SK-N-SH (cell line): Measurements from ENCODE around the gene NFILZ. TPM values are rescaled to one million over a fixed set of nuclear protein-coding genes. Genes with fewer than 3 reads are reported as not detected.

Experiments used
- CTCF ChIA-PET: fragments of 300-600, 350-600 bp; formaldehyde crosslinking; extraction: SDS; loops from one replicate; lab custom pipeline; 2021; lab: Yijun Ruan, JAX
- POLR2A ChIA-PET: fragments of 350-600 bp; sonication (Branson Sonifier 250); formaldehyde crosslinking; extraction: SDS; loops from one replicate; lab custom pipeline; 2020; ENCODE audit warnings: antibody characterized with exemption, inconsistent platforms; lab: Yijun Ruan, JAX
- DNase-seq: peaks from one replicate; pipeline ENCODE4 v3.0.0; 2012
- H2AFZ ChIP-seq: fragments of 200-600 bp; sonication (generic); 2 replicates; pipeline ENCODE4 v1.8.1; 2016; ENCODE audit warnings: antibody characterized with exemption, mild to moderate bottlenecking, low read depth
- H3F3A ChIP-seq: fragments of 200-600 bp; sonication (generic); replicated peaks from 2 replicates; pipeline ENCODE3; 2016; ENCODE audit warnings: antibody characterized with exemption, mild to moderate bottlenecking; ENCODE audit not compliant: insufficient read depth
- H3K27ac ChIP-seq, 2 experiments: fragments of 200-500 bp in 1 of 2; fragments of 200-600 bp in 1 of 2; sonication (Bioruptor generic) in 1 of 2; sonication (generic), shearing (Covaris generic) in 1 of 2; 2 replicates each; pipeline versions ENCODE4 v1.5.1 to v1.6.1; 2014 to 2016; ENCODE audit warnings: low read depth in 2 of 2, inconsistent platforms in 1 of 2, low read length in 1 of 2, mild to moderate bottlenecking in 1 of 2, mixed read lengths in 1 of 2
- H3K27me3 ChIP-seq: fragments of 200-600 bp; sonication (generic), shearing (Covaris generic); 2 replicates; pipeline ENCODE4 v1.6.1; 2016; ENCODE audit warnings: mixed run types; ENCODE audit not compliant: insufficient read depth
- H3K36me3 ChIP-seq, 2 experiments: fragments of 200-500 bp in 1 of 2; fragments of 200-600 bp in 1 of 2; sonication (Bioruptor generic) in 1 of 2; sonication (generic) in 1 of 2; replicated peaks in 1 of 2; 2 replicates each; pipeline versions ENCODE3 to v1.5.1; 2014 to 2016; ENCODE audit warnings: low read length in 1 of 2, mild to moderate bottlenecking in 1 of 2; ENCODE audit not compliant: insufficient read depth in 2 of 2, control insufficient read depth in 1 of 2
- H3K4me1 ChIP-seq, 2 experiments: fragments of 200-500 bp in 1 of 2; fragments of 200-600 bp in 1 of 2; sonication (Bioruptor generic) in 1 of 2; sonication (generic), shearing (Covaris generic) in 1 of 2; 2 replicates each; pipeline versions ENCODE4 v1.5.1 to v1.6.1; 2014 to 2016; ENCODE audit warnings: low read depth in 1 of 2, low read length in 1 of 2, mixed run types in 1 of 2; ENCODE audit not compliant: insufficient read depth in 2 of 2, control insufficient read depth in 1 of 2
- H3K4me2 ChIP-seq: fragments of 200-600 bp; sonication (generic), shearing (Covaris generic); 2 replicates; pipeline ENCODE4 v1.6.1; 2017; ENCODE audit warnings: mixed run types
- H3K4me3 ChIP-seq, 2 experiments: fragments of 200-500 bp in 1 of 2; fragments of 200-600 bp in 1 of 2; sonication (Bioruptor generic) in 1 of 2; sonication (generic), shearing (Covaris generic) in 1 of 2; 2 replicates each; pipeline versions ENCODE4 v1.5.1 to v1.8.1; 2014 to 2016; ENCODE audit warnings: low read depth in 2 of 2, inconsistent platforms in 1 of 2, low read length in 1 of 2, mild to moderate bottlenecking in 1 of 2, mixed read lengths in 1 of 2, moderate library complexity in 1 of 2
- H3K79me2 ChIP-seq: fragments of 200-600 bp; sonication (generic); 2 replicates; pipeline ENCODE4 v1.8.1; 2017; ENCODE audit warnings: mild to moderate bottlenecking; ENCODE audit not compliant: insufficient read depth
- H3K9ac ChIP-seq: fragments of 200-600 bp; sonication (generic); 2 replicates; pipeline ENCODE4 v1.6.1; 2017; ENCODE audit warnings: mixed run types
- H3K9me2 ChIP-seq: fragments of 200-600 bp; sonication (generic); 2 replicates; pipeline ENCODE4 v1.6.1; 2017; ENCODE audit warnings: mixed run types
- H3K9me3 ChIP-seq: fragments of 200-600 bp; sonication (generic); 2 replicates; pipeline ENCODE4 v1.6.1; 2017; ENCODE audit warnings: mixed run types, mild to moderate bottlenecking, moderate library complexity
- H4K20me1 ChIP-seq: fragments of 200-600 bp; sonication (generic); 2 replicates; pipeline ENCODE4 v1.6.1; 2017; ENCODE audit warnings: mild to moderate bottlenecking, mixed run types; ENCODE audit not compliant: insufficient read depth
- CHD2 ChIP-seq: fragments of 150-350 bp; IDR thresholded peaks from 2 replicates; pipeline ENCODE4 v1.6.1; 2018; ENCODE audit warnings: low read length; ENCODE audit not compliant: partially characterized antibody
- EP300 ChIP-seq, 2 experiments: IDR thresholded peaks; 2 replicates each; pipeline versions ENCODE4 v1.4.0 to v1.6.1; 2012; ENCODE audit warnings: borderline replicate concordance in 1 of 2, low read depth in 1 of 2, low read length in 1 of 2
- FOSL2 ChIP-seq: IDR thresholded peaks from 2 replicates; pipeline ENCODE4 v1.4.0; 2012; ENCODE audit warnings: low read depth, mild to moderate bottlenecking, moderate library complexity, borderline replicate concordance
- FOXM1 ChIP-seq: IDR thresholded peaks from 2 replicates; pipeline ENCODE4 v1.4.0; 2012; ENCODE audit warnings: low read depth, mild to moderate bottlenecking
- GABPA ChIP-seq: IDR thresholded peaks from 2 replicates; pipeline ENCODE4 v1.4.0; 2012; ENCODE audit warnings: low read depth, mild to moderate bottlenecking
- MEF2A ChIP-seq: IDR thresholded peaks from 2 replicates; pipeline ENCODE4 v1.4.0; 2012; ENCODE audit warnings: low read depth, borderline replicate concordance
- MXI1 ChIP-seq: IDR thresholded peaks from 2 replicates; pipeline ENCODE4 v1.6.1; 2012; ENCODE audit warnings: mild to moderate bottlenecking, low read depth, low read length, improper control_type of control experiment
- NRF1 ChIP-seq: IDR thresholded peaks from 2 replicates; pipeline ENCODE4 v1.6.1; 2012; ENCODE audit warnings: low read depth, mild to moderate bottlenecking, low read length
- RAD21 ChIP-seq: IDR thresholded peaks from 2 replicates; pipeline ENCODE4 v1.6.1; 2012; ENCODE audit warnings: mild to moderate bottlenecking, low read length
- RCOR1 ChIP-seq: fragments of 150-350 bp; IDR thresholded peaks from 2 replicates; pipeline ENCODE4 v1.6.1; 2017; ENCODE audit warnings: antibody characterized with exemption, low read length
- RFX5 ChIP-seq: IDR thresholded peaks from 2 replicates; pipeline ENCODE4 v1.6.1; 2012; ENCODE audit warnings: mild to moderate bottlenecking, improper control_type of control experiment, low read length
- SMC3 ChIP-seq: IDR thresholded peaks from 2 replicates; pipeline ENCODE4 v1.6.1; 2012; ENCODE audit warnings: low read depth, low read length, improper control_type of control experiment
- TAF1 ChIP-seq: IDR thresholded peaks from 2 replicates; pipeline ENCODE4 v1.6.1; 2012; ENCODE audit warnings: low read depth, mild to moderate bottlenecking, low read length, moderate library complexity, borderline replicate concordance
- TCF12 ChIP-seq: IDR thresholded peaks from 2 replicates; pipeline ENCODE4 v1.4.0; 2012
- TEAD4 ChIP-seq: IDR thresholded peaks from 2 replicates; pipeline ENCODE4 v1.4.0; 2012; ENCODE audit warnings: mild to moderate bottlenecking, borderline replicate concordance; ENCODE audit not compliant: insufficient read depth
- YY1 ChIP-seq: IDR thresholded peaks from 2 replicates; pipeline ENCODE4 v1.4.0; 2012; ENCODE audit warnings: low read depth, mild to moderate bottlenecking
- WGBS: methylation state at CpG from one replicate; pipeline ENCODE4 v1.1.6; 2017; ENCODE audit warnings: low lambda C conversion rate; 5-methylcytosine and 5-hydroxymethylcytosine counted together
- polyA plus RNA-seq, 3 experiments: library from polyadenylated mRNA; depleted of rRNA; stranded (reverse); fragments of >200 nt; gene quantifications; 2 replicates each; pipeline ENCODE4 v1.2.3, GENCODE V29; 2012
- TF ChIP-seq, protein P1 (sequence below): IDR thresholded peaks from 2 replicates; pipeline ENCODE4 v1.4.0; 2012; ENCODE audit warnings: low read depth, borderline replicate concordance
- TF ChIP-seq, protein P2 (sequence below): fragments of 150-350 bp; IDR thresholded peaks from 2 replicates; pipeline ENCODE4 v1.6.1; 2017; ENCODE audit warnings: antibody characterized with exemption, low read length, low read depth, borderline replicate concordance
- TF ChIP-seq, protein P3 (sequence below): IDR thresholded peaks from 2 replicates; pipeline ENCODE4 v1.6.1; 2012; ENCODE audit warnings: mild to moderate bottlenecking, low read depth, low read length, moderate library complexity
- TF ChIP-seq, protein P4 (sequence below): IDR thresholded peaks from 2 replicates; pipeline ENCODE4 v1.4.0; 2012; ENCODE audit warnings: low read depth
- TF ChIP-seq, protein P5 (sequence below): fragments of 200-600 bp; sonication (generic); IDR thresholded peaks from 2 replicates; pipeline ENCODE4 v1.6.1; 2017; ENCODE audit warnings: antibody characterized with exemption, mild to moderate bottlenecking, moderate library complexity

The NFILZ gene
- polyA plus RNA-seq, 1 of the 3 experiments (the other 2 are of a cell fraction): not detected

DNA sequence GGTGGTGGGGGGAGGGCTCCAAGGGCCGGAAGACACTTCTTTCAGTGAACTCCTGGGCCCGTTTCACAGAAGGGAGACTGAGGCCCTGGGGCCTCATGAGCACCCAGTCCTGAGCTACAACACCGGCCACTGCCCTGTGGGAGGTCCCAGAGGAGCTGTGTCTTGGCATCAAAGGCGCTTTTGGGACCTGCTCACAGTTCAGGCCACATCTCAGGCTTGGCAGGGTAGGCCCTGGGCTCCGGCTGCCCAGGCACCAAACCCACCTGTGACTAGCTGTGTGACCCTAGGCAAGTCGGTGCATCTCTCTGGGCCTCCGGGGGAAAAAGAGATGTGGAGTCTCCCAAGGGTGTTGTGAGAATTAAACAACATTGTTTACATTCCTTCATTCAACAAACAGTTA, 29.5 kb downstream of the NFILZ start (continued):
- TF ChIP-seq NRF1: no peak
- TF ChIP-seq FOXM1: no peak
- no peak for TF ChIP-seq GABPA
- no peak for TF ChIP-seq YY1
- TF ChIP-seq CHD2: no peak

DNA sequence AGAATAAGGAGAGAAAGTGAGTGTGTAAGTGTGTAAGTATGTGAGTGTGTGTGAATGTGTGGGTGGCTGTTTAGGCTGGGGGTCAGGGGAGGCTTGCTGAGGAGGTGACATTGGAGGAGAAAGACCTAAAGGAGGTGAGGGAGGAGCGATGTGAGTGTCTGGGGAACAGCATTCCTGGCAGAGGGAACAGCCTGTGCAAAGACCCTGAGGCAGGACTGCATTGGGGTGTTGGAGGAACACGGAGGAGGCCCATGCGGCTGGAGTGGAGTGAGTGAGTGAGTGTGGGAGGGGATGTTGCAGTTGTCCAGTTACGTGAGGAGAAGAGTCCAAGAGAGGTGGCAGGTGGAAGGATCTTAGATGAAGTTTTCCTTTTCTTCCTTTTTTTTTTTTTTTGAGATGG, 31.8 kb downstream of the NFILZ start:
- Histone ChIP-seq H3K4me2 (no peak overlapping the region), H3K9me3 (no peaks in the 10 kb centered on the region), H2AFZ (no peak overlapping the region), H4K20me1 (no peaks in the 10 kb centered on the region), H3K9me2 (no peaks in the 10 kb centered on the region), H3K79me2 (no peaks in the 10 kb centered on the region), H3K9ac (no peak overlapping the region), H3K27ac (no peak overlapping the region), H3K4me3 (no peak overlapping the region), H3F3A (no peaks in the 10 kb centered on the region), H3K4me1 (no peaks in the 10 kb centered on the region), H3K36me3 (no peaks in the 10 kb centered on the region), H3K27me3 (peaks cover 66% of the 10 kb centered on the region)
- 2% methylated on average over 4 of the region's 4 CpGs for whole genome bisulfite sequencing
- DNase-seq: no peak
- ChIA-PET POLR2A (interaction anchor here (0.6 kb wide), 1 partner anchor 148 kb away, joined by 3 read pairs; the partner anchor contains the start of gene ZNF414), CTCF (no interaction called here)
- no peak for TF ChIP-seq MEF2A
- TF ChIP-seq, protein P1, sequence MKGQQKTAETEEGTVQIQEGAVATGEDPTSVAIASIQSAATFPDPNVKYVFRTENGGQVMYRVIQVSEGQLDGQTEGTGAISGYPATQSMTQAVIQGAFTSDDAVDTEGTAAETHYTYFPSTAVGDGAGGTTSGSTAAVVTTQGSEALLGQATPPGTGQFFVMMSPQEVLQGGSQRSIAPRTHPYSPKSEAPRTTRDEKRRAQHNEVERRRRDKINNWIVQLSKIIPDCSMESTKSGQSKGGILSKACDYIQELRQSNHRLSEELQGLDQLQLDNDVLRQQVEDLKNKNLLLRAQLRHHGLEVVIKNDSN: no peak
- no peak for TF ChIP-seq RAD21
- TF ChIP-seq MXI1: no peak
- no peak for TF ChIP-seq SMC3
- TF ChIP-seq NRF1: no peak
- TF ChIP-seq, protein P2, sequence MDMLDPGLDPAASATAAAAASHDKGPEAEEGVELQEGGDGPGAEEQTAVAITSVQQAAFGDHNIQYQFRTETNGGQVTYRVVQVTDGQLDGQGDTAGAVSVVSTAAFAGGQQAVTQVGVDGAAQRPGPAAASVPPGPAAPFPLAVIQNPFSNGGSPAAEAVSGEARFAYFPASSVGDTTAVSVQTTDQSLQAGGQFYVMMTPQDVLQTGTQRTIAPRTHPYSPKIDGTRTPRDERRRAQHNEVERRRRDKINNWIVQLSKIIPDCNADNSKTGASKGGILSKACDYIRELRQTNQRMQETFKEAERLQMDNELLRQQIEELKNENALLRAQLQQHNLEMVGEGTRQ: no peak
- TF ChIP-seq, protein P3, sequence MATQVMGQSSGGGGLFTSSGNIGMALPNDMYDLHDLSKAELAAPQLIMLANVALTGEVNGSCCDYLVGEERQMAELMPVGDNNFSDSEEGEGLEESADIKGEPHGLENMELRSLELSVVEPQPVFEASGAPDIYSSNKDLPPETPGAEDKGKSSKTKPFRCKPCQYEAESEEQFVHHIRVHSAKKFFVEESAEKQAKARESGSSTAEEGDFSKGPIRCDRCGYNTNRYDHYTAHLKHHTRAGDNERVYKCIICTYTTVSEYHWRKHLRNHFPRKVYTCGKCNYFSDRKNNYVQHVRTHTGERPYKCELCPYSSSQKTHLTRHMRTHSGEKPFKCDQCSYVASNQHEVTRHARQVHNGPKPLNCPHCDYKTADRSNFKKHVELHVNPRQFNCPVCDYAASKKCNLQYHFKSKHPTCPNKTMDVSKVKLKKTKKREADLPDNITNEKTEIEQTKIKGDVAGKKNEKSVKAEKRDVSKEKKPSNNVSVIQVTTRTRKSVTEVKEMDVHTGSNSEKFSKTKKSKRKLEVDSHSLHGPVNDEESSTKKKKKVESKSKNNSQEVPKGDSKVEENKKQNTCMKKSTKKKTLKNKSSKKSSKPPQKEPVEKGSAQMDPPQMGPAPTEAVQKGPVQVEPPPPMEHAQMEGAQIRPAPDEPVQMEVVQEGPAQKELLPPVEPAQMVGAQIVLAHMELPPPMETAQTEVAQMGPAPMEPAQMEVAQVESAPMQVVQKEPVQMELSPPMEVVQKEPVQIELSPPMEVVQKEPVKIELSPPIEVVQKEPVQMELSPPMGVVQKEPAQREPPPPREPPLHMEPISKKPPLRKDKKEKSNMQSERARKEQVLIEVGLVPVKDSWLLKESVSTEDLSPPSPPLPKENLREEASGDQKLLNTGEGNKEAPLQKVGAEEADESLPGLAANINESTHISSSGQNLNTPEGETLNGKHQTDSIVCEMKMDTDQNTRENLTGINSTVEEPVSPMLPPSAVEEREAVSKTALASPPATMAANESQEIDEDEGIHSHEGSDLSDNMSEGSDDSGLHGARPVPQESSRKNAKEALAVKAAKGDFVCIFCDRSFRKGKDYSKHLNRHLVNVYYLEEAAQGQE: no peak
- no peak for TF ChIP-seq TEAD4
- TF ChIP-seq, protein P4, sequence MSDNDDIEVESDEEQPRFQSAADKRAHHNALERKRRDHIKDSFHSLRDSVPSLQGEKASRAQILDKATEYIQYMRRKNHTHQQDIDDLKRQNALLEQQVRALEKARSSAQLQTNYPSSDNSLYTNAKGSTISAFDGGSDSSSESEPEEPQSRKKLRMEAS: no peak
- TF ChIP-seq FOSL2: no peak
- TF ChIP-seq RCOR1: no peak
- TF ChIP-seq EP300 (IDR thresholded peaks at IDR 0.05; ENCODE audit: borderline replicate concordance in 1 of 2, low read depth in 1 of 2, low read length in 1 of 2): no peak
- TF ChIP-seq RFX5: no peak
- TF ChIP-seq CHD2: no peak
- no peak for TF ChIP-seq TCF12
- TF ChIP-seq, protein P5, sequence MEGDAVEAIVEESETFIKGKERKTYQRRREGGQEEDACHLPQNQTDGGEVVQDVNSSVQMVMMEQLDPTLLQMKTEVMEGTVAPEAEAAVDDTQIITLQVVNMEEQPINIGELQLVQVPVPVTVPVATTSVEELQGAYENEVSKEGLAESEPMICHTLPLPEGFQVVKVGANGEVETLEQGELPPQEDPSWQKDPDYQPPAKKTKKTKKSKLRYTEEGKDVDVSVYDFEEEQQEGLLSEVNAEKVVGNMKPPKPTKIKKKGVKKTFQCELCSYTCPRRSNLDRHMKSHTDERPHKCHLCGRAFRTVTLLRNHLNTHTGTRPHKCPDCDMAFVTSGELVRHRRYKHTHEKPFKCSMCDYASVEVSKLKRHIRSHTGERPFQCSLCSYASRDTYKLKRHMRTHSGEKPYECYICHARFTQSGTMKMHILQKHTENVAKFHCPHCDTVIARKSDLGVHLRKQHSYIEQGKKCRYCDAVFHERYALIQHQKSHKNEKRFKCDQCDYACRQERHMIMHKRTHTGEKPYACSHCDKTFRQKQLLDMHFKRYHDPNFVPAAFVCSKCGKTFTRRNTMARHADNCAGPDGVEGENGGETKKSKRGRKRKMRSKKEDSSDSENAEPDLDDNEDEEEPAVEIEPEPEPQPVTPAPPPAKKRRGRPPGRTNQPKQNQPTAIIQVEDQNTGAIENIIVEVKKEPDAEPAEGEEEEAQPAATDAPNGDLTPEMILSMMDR: no peak
- TF ChIP-seq TAF1: no peak
